ENCODE measurements around the gene HLA-F.

The HLA-F gene

GRCh38 chr6:29763491-29764289, 40.5 kb downstream of the HLA-F start:
- no peak for DNase-seq (ENCODE audit: low spot score)

- no peak for DNase-seq (ENCODE audit: low spot score)
These were observed 41.4 kb downstream of the HLA-F start for GRCh38 chr6:29764422-29765196.

- DNase-seq (ENCODE audit: low spot score), result no peak
These were observed 46.1 kb downstream of the HLA-F start for GRCh38 chr6:29769336-29769735.

- DNase-seq (ENCODE audit: low spot score), result no peak
These were observed 47.1 kb downstream of the HLA-F start for GRCh38 chr6:29770306-29770705.

GRCh38 chr6:29776684-29777083, 53.5 kb downstream of the HLA-F start:
- DNase-seq (ENCODE audit: low spot score), result no peak
